HS-27A (cell line): ENCODE measurements around the gene SUDS3.

Experiments
- DNase-seq: peaks from one replicate; pipeline ENCODE4 v3.0.0-alpha.2; 2012; ENCODE audit warnings: low read depth, missing footprints

SUDS3 gene

GRCh38 chr12:118356809-118357256 is 19.5 kb upstream of the SUDS3 start:
- no peak for DNase-seq

DNA sequence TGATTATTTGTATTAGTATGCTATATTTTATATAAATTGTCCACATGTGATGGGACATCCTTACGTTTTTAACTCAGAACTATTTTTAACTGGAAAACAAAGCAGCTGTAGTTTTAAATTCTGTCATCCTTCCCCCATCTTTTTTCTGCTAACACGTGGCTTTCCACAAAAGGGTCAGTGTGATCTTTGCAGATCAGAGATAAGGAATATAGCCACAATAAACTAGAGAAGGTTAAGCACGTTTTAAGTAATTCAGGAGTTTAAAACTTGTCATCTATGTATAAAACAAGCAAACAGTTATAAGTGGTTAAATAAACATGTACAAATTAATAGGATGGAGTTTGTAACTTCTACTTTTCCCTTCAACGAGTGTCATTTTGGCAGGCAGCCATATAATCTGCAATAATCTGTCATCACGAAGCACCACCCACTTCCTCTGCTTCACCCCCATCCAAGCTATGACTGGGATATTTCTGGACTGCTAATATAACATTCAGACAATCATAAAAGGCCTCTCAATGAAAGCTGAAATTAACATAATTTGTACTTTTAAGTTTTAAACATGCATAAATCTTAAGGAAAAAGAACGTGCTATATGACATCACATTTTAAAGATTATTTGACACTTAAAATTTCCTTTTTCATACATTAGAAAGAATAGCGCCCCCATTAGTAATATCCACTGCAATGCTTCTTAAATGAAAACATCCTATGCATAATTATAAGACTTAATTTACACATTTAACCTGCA is 18.9 kb upstream of the SUDS3 start:
- no peak for DNase-seq

DNA sequence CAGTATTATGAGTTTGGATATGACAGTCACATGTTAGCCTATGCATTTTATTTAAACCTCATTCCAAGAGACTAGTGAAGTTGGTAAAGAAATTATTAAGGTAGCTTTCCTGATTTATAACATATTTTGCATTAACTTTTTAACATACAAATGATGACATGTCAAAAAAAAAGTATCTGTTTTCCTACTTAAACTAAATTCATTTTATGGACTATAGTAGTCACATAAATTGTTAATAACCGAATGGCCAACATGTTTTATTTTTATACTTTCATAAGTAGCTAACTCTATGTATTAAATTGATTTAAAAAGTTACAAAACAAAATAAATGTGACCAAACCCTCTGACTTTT is 18.4 kb upstream of the SUDS3 start:
- DNase-seq = no peak

DNA sequence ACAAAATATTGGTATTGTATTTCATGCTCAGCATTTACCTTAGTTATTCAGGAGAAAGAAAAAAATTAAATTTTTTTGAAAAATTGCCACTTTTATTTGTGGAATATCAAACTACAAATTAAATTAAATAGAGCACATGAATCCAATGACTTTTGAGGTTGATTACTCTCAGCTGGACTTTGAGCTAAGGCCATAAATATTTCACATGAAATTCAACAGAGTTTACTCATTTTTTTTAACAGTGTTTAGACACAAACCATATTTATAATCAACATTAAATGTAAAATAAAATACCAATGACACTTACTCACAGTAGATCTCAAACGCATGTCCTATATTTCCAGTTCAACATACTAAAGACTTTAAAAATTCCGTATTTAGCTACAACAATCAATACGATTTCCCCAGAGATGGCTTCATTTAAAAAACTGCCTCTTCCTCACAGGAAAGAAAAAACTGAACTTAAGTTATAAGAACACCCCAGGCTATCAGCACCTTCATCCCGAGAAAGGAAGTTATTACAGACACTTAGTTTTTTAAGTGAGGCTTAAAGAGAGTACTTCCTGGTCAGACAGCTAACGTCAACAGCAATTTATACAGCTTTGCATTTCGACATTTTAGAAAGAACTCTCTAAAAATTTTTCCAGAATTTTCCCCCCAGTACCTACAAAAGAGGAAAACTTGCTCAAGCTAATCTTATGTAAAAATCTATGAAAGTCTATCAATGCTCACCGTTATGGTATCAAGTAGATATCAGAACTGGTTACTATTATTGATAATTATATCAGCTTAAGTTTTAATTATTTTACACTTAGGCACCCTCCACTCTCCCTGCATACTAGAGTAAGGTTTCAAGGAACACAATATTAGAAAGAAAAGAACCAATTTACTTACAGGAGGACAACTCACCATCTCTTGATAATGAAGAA is 17.5 kb upstream of the SUDS3 start:
- DNase-seq = no peak

DNA sequence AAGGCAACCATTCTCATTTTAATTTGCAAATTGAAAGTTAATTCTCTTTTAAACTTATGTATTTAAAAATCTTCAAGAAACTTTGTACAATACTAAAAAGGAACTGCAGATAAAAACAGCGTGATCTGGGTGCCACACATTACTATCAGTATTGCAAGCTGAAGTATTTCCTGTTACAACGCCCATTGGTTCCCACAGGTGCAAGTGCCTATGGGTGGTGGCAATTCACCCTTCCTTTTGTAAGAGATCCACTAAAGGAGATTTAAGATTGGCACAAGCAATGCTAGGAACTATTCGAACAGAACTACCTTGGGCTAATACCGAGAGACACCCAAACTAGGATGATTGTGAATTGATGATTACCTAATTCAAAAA is 16.8 kb upstream of the SUDS3 start:
- no peak for DNase-seq

DNA sequence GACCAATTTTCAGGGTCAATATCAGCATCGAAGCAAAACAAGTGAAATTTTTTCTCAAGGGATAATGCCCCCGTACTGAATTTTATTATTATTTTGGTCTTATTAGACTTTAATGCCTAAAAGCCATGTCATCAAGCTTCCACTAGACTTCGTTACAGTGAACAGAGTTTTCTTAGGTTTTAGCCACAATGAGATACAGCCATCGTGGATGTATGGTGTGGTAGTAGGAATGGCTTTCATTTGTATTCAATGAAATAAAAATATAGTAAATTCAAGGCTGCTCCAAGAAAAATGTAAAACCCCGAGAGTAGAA is 15.3 kb upstream of the SUDS3 start:
- no peak for DNase-seq

DNA sequence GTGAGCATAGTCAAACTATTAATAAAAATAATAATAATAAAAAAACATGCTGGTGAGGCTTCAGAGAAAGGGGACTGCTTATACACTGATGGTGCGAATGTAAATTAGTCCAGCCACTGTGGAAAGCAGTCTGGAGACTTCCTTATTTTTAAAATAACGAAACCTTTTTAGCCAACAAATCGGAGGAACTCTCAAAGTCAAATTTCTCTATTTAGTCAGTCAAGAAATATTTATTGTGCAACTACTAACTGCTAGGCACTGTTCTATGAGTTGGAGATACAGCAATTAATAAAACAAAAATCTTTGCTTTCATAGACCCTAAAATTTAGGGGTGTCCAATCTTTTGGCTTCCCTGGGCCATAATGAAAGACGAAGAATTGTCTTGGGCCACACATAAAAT is 14.5 kb upstream of the SUDS3 start:
- no peak for DNase-seq

GRCh38 chr12:118368821-118369220 is 7.5 kb upstream of the SUDS3 start:
- no peak for DNase-seq

- no peak for DNase-seq
Observed at GRCh38 chr12:118370601-118371000, 5.8 kb upstream of the SUDS3 start.

GRCh38 chr12:118371321-118372282 is 4.8 kb upstream of the SUDS3 start:
- DNase-seq = no peak

- DNase-seq = peak; percentile 84
Observed at GRCh38 chr12:118372541-118373495, 3.5 kb upstream of the SUDS3 start, which contains the start of gene TAOK3. Gene TAOK3, minus strand, starts transcription at chr12:118372907. Its CDS starts 117,340 bp downstream, at chr12:118255567.

- DNase-seq = no peak
Observed at GRCh38 chr12:118373616-118374015, 2.7 kb upstream of the SUDS3 start.

- DNase-seq = no peak
Observed at GRCh38 chr12:118374126-118374725, 2.1 kb upstream of the SUDS3 start.

GRCh38 chr12:118374909-118375308 is 1.4 kb upstream of the SUDS3 start:
- no peak for DNase-seq

DNA sequence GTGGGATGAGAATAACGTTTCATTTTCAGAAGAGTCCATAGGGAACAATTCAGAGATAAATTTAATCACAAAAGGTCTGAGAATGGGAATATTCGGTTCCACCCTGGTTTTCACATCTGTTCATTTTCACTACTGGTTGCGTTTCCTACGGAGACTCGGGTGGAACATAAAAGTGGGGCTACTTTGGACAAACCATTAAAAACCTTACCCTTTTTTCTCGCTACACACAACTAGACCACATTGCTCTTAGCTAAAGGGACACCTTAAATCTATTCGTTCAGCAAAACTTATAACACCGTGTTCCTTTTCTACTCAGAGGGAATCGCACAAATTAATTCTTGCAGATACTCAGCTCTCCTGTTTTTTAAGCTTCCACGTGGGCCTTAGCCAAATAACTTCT is 1.0 kb upstream of the SUDS3 start:
- no peak for DNase-seq

DNA sequence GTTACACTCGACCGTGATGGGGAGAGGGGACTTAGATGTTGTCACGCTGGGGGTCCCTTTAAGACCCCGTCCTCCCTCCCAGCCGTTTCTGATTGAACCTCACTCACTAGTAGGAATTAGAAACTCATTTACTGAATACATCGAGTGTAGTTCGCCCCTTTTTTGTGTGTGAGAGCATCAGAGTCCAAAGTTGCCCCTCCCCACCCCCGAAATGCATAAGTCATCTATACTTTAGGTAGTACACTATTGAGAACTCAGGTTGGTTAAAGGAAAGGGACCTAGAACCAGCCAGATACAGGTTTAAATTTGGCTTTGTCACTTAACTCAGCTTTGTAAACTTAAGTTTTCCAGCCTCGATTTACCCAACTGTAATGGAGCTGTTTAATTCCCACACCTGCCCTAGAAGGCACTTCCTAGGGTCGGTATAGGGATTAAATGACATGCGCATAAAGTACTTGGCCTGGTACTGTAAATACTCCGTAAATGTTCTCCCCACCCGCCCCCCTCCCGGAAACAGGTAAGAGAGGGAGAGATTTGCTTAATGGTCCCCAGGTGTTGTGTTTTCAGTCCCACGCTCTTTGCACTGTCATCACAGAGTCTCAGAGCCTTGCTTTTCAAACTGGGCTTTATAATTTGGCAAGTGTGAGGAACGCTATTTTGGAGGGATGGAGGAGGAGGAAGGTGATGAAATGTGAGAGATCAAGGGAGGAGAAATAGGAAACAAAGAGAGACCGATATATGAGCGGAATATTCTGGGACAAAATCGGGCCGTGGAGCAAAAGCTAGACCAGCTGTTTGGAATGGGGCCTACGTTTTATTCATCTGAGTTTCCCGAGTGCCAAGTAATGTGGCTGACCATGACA is 897 bp downstream of the SUDS3 start:
- DNase-seq = no peak

- DNase-seq = peak; percentile 53
Observed at GRCh38 chr12:118377884-118378470, 1.6 kb downstream of the SUDS3 start.

- DNase-seq = no peak
Observed at GRCh38 chr12:118391424-118391823, 15.1 kb downstream of the SUDS3 start.

DNA sequence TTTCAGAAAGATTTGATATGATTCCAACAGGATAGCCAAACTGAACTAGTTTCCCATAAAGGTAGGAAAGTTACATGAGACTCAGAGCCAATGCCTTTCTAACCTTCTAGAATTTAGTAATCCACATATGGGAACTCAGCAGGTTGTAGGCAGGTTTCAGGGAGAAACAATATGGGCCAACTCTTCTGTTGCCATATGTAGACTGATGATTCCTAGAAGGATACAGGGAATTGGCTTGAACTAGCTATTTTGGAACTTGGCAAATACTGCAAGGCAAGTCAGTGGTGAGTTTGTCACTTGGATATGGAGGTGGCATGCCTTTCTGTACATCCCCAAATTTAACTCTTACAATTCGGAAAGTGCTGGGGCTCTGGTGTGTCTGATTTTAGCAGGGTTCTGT is 15.5 kb downstream of the SUDS3 start:
- DNase-seq = no peak
